AG20443 (cell line): Measurements from ENCODE around the gene NIPAL4.

Experiments
- DNase-seq: peaks from one replicate; pipeline ENCODE4 v3.0.0; 2012; ENCODE audit warnings: low spot score, mixed read lengths

Gene NIPAL4

GRCh38 chr5:157486221-157486681 is 26.2 kb downstream of the NIPAL4 start:
- DNase-seq: no peak

GRCh38 chr5:157486861-157487260 is 26.8 kb downstream of the NIPAL4 start:
- DNase-seq: no peak

- no peak for DNase-seq
Measured at GRCh38 chr5:157487358-157487757, 27.3 kb downstream of the NIPAL4 start.

GRCh38 chr5:157491471-157491995 is 31.5 kb downstream of the NIPAL4 start:
- DNase-seq: no peak

- no peak for DNase-seq
Measured at GRCh38 chr5:157492886-157493285, 32.9 kb downstream of the NIPAL4 start.

- no peak for DNase-seq
Measured at GRCh38 chr5:157494178-157494832, 34.3 kb downstream of the NIPAL4 start.

GRCh38 chr5:157496864-157497263 is 36.9 kb downstream of the NIPAL4 start:
- no peak for DNase-seq

- DNase-seq: no peak
Measured at GRCh38 chr5:157497875-157498611, 38.0 kb downstream of the NIPAL4 start.

GRCh38 chr5:157502143-157502647 is 42.2 kb downstream of the NIPAL4 start:
- DNase-seq: no peak

- no peak for DNase-seq
Measured at GRCh38 chr5:157504053-157504452, 44.0 kb downstream of the NIPAL4 start.

- no peak for DNase-seq
Measured at GRCh38 chr5:157505496-157505895, 45.5 kb downstream of the NIPAL4 start.

- no peak for DNase-seq
Measured at GRCh38 chr5:157506066-157506590, 46.1 kb downstream of the NIPAL4 start.

- no peak for DNase-seq
Measured at GRCh38 chr5:157506981-157507780, 47.2 kb downstream of the NIPAL4 start.

- DNase-seq: no peak
Measured at GRCh38 chr5:157509093-157509492, 49.1 kb downstream of the NIPAL4 start.

GRCh38 chr5:157509587-157509986 is 49.6 kb downstream of the NIPAL4 start:
- no peak for DNase-seq

GRCh38 chr5:157510682-157511081 is 50.7 kb downstream of the NIPAL4 start:
- no peak for DNase-seq

- DNase-seq: peak; percentile 94
Measured at GRCh38 chr5:157511651-157512644, 51.9 kb downstream of the NIPAL4 start.

GRCh38 chr5:157513182-157513581 is 53.2 kb downstream of the NIPAL4 start:
- DNase-seq: no peak

GRCh38 chr5:157514974-157515373 is 55.0 kb downstream of the NIPAL4 start:
- no peak for DNase-seq

- peak; percentile 84 for DNase-seq
Measured at GRCh38 chr5:157516006-157516405, 56.0 kb downstream of the NIPAL4 start.
